VCaP (cell line): ENCODE measurements around the gene IQCF2.
"Not testable (repeated sequence)": the region's sequence is repeated elsewhere in the genome, so short reads cannot be mapped to it uniquely, and the experiment has no call there.

Experiments used
- H3K27ac ChIP-seq: fragments of 450-650 bp; 2 replicates; pipeline ENCODE4 v1.5.1; 2017
- CTCF ChIP-seq: fragments of 450-650 bp; conservative IDR thresholded peaks from 2 replicates; pipeline ENCODE4 v1.5.1; 2017; ENCODE audit warnings: mild to moderate bottlenecking, moderate library complexity

Gene IQCF2

GRCh38 chr3:51896607-51897305 is 35.3 kb downstream of the IQCF2 start:
- no peak for TF ChIP-seq CTCF
- H3K27ac ChIP-seq: no peak overlapping the region

- no peak overlapping the region for H3K27ac ChIP-seq
- TF ChIP-seq CTCF: no peak
Measured at GRCh38 chr3:51897391-51897790, 36.0 kb downstream of the IQCF2 start.

- not testable (repeated sequence) for H3K27ac ChIP-seq
Measured at GRCh38 chr3:51900043-51900442, 38.6 kb downstream of the IQCF2 start.

GRCh38 chr3:51902361-51902760 is 40.9 kb downstream of the IQCF2 start:
- H3K27ac ChIP-seq: not testable (repeated sequence)

- TF ChIP-seq CTCF: no peak
- no peak overlapping the region for H3K27ac ChIP-seq
Measured at GRCh38 chr3:51904034-51904823, 42.8 kb downstream of the IQCF2 start.

GRCh38 chr3:51908026-51908425 is 46.6 kb downstream of the IQCF2 start:
- no peak overlapping the region for H3K27ac ChIP-seq
- no peak for TF ChIP-seq CTCF
